Measurements from ENCODE around the gene CAB39.
"Not testable (repeated sequence)": the region's sequence is repeated elsewhere in the genome, so short reads cannot be mapped to it uniquely, and the experiment has no call there.

The CAB39 gene

DNA sequence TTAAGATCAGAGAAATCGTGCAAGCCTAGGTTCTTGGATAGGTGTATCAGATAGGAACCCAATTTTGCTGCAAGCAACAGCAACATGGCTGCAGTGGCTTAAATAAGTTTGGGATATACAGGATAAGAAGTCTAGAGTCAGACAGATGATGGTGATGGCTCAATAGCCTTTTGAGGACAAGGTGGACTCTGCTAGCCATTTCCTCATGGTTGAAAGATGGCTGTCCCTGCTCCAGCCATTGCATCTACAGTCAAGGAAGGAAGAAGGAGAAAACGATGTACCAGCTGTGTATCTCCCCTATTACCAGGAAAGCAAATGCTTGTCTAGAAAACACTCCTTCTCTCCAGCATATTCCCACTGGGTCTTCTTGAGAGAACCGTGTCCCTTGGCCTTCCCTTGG is 30.1 kb upstream of the CAB39 start:
- no peak for DNase-seq (ENCODE audit: low read depth in 1 of 2, low spot score in 1 of 2)

GRCh38 chr2:230684270-230685168 is 28.1 kb upstream of the CAB39 start:
- no peak for DNase-seq (ENCODE audit: low read depth in 1 of 2, low spot score in 1 of 2)

- DNase-seq (ENCODE audit: low read depth in 1 of 2, low spot score in 1 of 2), result no peak
Observed at GRCh38 chr2:230685178-230685577, 27.5 kb upstream of the CAB39 start.

DNA sequence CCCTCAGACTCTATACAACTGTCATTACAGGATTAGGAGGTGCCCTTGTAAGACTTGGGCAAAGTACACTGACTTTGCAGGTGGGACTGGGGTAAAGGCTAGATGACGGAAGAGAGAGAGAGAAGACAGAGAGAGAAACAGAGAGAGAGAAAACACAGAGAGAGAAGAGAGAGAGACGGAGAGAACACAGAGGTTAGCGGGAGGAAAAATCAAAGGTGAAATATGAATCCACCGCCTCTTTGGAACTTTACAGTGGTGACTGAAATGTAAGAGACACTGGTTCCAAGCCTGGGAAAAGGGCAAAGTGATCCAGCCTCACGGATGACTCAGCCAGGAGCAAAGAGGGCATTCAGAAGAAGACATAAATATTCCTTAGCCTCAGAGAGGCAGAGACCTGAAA is 25.1 kb upstream of the CAB39 start:
- no peak for DNase-seq (ENCODE audit: low read depth in 1 of 2, low spot score in 1 of 2)

DNA sequence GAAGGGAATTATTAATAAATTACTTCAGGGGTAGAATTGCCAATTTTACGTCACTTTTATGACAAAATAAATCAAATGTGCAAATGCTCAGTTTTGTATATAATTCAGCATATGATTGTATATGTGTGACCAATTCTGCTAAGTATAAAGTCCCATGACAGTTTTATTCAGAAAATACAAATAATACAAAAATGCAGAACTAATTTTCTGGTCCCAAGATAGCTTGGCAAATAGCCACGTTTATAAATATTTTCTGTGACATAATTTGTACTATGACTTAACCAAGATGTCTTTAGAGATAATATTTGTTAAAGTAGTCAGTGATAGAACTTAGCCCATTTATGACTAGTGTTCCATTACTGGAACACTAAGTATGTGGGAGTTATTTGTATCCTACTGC is 24.2 kb upstream of the CAB39 start:
- no peak for DNase-seq (ENCODE audit: low read depth in 1 of 2, low spot score in 1 of 2)

DNA sequence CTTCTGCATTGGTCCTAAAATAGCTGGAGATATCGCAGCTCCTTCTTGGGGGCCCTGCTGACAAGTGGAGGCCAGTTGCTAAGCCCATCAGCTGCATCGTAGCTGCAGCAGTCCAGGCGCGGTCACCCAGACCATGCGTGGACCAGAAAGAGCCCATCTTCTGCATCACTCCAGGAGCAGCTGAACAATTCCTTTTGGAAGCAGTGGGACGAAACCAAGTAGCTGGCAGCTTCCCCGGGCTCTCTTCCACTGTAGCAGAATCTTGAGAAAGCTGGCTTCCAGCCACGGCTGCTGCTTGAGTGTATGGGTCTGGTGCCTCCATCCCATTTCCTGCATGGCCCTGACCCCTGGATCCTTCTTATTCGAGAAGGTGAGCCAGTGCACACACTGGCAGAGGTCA is 22.2 kb upstream of the CAB39 start:
- DNase-seq (ENCODE audit: low read depth in 1 of 2, low spot score in 1 of 2), result no peak

DNA sequence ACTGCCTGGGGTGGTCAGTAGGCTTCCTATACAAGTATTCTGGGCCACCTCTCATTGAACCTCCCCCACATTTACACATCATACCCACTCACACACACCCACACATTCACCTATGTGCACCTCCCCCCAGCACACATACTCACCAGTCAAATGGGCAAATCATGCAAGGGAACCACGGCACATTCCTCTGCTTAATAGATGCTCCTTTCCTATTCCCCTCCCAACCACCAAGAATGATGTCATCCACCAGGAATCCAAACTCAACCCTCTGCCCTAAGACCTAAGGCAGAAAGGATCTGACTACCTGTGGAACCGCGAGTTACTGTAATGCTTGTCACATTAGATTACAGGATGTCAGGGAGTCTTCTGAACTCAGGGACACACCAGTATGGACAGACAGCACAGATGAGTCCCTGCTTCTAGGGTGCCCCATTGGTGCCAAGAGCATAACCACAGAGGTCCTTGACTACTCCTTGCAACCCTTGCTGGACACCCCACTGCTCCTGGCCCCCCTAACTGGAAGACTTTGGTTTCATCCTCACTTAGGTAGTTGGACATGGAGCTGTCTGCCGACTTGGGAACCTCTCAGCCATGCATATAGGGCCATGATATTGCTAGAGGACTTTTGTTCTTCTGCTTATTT is 21.5 kb upstream of the CAB39 start:
- DNase-seq (ENCODE audit: low read depth in 1 of 2, low spot score in 1 of 2), result no peak

GRCh38 chr2:230692760-230693159 is 19.9 kb upstream of the CAB39 start:
- DNase-seq (ENCODE audit: low read depth in 1 of 2, low spot score in 1 of 2), result no peak

DNA sequence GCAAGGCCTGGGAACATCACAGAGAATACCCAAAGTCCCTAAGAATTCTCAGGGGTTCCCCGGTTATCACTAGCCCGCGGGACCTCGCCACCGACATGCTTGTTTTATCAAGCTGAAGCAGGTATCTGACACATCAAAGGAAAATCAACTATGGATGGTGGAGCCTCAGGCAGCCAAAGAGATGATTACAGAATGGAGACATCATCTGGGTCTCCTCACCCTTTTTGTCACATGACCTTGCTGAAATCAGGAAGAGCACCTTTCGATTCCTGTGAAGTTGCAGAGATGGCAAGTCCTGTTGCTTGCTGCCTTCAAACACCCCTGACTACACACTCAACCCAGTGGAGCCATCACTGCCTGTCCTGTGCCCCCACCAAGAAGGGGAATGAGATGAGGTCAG is 19.2 kb upstream of the CAB39 start:
- DNase-seq (ENCODE audit: low read depth in 1 of 2, low spot score in 1 of 2), result no peak

DNA sequence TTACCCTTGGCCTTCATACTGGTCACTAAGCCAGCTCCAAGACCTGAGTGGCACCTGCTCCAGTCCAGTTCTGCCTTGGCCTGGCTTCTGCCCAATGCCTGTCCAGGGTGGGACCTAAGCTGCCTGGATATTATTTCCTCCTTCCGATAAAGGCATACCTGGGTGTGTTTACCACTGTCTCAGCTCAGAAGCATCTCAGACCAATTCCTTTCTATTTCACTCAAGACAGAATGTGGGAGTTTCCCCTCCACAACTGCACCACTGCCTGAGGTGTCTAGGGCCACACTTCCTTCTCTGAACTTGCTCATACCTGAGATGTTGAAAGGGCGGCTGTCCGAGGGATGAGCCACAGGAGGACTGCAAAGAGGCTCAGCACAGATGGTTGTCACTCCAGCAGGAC is 18.4 kb upstream of the CAB39 start:
- no peak for DNase-seq (ENCODE audit: low read depth in 1 of 2, low spot score in 1 of 2)

- DNase-seq (ENCODE audit: low read depth in 1 of 2, low spot score in 1 of 2), result no peak
Observed at GRCh38 chr2:230695551-230695950, 17.1 kb upstream of the CAB39 start.

GRCh38 chr2:230696670-230697069 is 16.0 kb upstream of the CAB39 start:
- no peak for DNase-seq (ENCODE audit: low read depth in 1 of 2, low spot score in 1 of 2)

GRCh38 chr2:230697676-230698075 is 15.0 kb upstream of the CAB39 start:
- no peak for DNase-seq (ENCODE audit: low read depth in 1 of 2, low spot score in 1 of 2)

DNA sequence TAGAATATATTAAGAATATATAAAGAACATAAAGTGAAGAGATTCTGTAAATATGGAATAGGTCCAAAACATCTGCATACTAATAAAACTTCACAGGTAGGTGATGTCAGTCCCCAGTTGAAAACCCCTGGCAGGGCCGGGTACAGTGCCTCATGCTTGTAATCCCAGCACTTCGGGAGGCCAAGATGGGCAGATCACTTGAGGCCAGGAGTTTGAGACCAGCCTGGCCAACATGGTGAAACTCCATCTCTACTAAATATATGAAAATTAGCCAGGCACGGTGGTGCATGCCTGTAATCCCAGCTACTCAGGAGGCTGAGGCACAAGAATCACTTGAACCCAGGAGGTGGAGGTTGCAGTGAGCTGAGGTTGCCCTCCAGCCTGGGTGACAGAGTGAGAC is 13.9 kb upstream of the CAB39 start:
- not testable (repeated sequence) for DNase-seq (ENCODE audit: low read depth in 1 of 2, low spot score in 1 of 2)

DNA sequence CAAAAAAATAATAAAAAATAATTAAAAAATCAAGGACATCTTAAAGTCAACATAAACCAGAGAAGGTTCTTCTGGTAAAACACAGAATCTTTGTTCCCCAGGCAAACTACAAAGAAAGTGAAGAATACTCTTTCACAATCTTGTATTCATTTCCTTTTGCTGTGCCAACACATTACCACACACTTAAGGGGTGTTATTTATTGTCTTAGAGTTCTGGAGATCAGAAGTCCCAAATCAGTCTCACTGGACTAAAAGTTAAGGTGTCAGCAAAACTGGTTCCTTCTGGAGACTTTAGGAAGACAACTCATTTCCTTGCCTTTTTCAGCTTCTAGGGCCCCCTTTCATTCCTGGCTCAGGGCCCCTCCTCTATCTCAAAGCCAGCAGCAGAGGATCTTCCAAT is 12.2 kb upstream of the CAB39 start:
- no peak for DNase-seq (ENCODE audit: low read depth in 1 of 2, low spot score in 1 of 2)

DNA sequence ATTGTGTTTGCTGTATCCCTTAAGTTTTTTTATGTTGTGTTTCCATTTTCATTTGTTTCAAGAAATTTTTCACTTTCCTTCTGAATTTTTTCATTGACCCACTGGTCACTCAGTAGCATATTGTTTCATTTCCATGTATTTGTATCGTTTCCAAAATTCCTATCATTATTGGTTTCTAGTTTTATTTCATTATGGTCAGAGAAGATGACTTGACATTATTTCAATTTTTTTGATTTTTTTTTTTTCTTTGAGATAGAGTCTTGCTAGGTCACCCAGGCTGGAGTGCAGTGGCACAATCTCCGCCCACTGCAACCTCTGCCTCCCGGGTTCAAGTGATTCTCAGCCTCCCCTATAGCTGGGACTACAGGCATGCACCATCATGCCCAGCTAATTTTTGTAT is 11.3 kb upstream of the CAB39 start:
- DNase-seq (ENCODE audit: low read depth in 1 of 2, low spot score in 1 of 2), result no peak

- DNase-seq (ENCODE audit: low read depth in 1 of 2, low spot score in 1 of 2), result not testable (repeated sequence)
Observed at GRCh38 chr2:230702457-230702856, 10.2 kb upstream of the CAB39 start.

GRCh38 chr2:230703514-230703913 is 9.1 kb upstream of the CAB39 start:
- no peak for DNase-seq (ENCODE audit: low read depth in 1 of 2, low spot score in 1 of 2)

DNA sequence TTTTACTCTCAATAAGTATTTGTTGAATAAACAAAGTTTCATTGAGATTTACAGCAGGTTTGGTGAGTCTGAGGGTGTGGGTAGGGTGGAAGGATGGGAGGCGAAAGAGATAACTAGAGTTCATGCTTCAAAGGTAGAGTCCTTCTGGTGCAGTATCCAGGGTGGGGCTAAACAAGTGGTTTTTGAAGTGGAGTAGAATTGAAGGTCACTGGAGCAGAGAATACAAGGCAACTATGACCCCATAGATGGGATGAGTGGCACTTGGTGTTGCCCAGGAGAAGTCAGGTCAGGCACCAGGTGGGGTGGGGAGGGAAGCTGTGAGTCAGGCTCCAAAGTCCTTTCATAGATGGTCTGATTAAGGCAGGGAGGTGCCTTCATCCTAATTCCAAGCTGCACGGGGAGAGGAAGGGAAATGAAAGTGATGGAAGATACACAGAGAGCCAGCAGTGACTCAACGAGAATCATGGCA is 6.6 kb upstream of the CAB39 start:
- no peak for DNase-seq (ENCODE audit: low read depth in 1 of 2, low spot score in 1 of 2)

DNA sequence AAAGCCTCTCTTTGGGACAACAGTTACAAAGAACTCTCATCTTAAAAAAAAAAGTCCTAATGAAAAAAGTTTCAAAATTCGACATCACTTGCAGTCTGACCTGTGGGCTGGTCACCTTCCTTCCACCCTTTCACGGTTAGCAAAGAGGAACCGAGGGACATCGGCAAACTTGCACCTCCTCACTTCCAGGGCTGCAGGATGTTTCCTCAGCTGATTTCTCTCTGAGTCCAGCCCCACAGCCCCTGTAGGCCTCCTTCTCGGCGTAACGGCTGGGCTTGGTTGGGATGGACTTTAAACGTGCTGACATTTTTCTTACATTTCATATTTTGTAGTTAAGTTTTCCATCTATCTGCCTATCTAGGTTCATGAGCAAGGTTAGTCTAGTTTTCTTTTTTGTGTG is 5.7 kb upstream of the CAB39 start:
- no peak for DNase-seq (ENCODE audit: low read depth in 1 of 2, low spot score in 1 of 2)

- no peak for DNase-seq (ENCODE audit: low read depth in 1 of 2, low spot score in 1 of 2)
Observed at GRCh38 chr2:230708204-230708603, 4.4 kb upstream of the CAB39 start.

GRCh38 chr2:230711224-230711623 is 1.4 kb upstream of the CAB39 start:
- DNase-seq (ENCODE audit: low read depth in 1 of 2, low spot score in 1 of 2), result no peak

All from activated CD4-positive, alpha-beta T cell treated with anti-CD3 and anti-CD28 coated beads, Interleukin-2, amount 50 U/mL, for 24 hours (primary cell).